Right lobe of liver (tissue), 4 donors: ENCODE data around the gene BCKDHA.

ENCODE experiments used
- CTCF ChIP-seq, 4 donors: fragments of 200-600 bp in 3 of 4; fragments of 450-650 bp in 1 of 4; IDR thresholded peaks; one replicate each; pipeline versions ENCODE4 v1.5.1 to v1.8.0; 2016 to 2022; ENCODE audit warnings: antibody characterized with exemption in 4 of 4, mild to moderate bottlenecking in 2 of 4
- POLR2A ChIP-seq: fragments of 450-650 bp; IDR thresholded peaks from one replicate; pipeline ENCODE4 v1.6.1; 2017; ENCODE audit warnings: antibody characterized with exemption, mild to moderate bottlenecking
- donor health status: DM: no; HTN: no; CAD: no.
- donor health status: DM: no; HTN: no; CAD: no.
- donor health status: DM: no; HTN: yes; CAD: no.

GRCh38 chr19:41439441-41440222 is 42.0 kb downstream of the BCKDHA start, which contains the start of gene DMAC2:
- peak; percentile 30 to 56 (median 46) for TF ChIP-seq CTCF (IDR thresholded peaks at IDR 0.05)
- peak; percentile 68 for TF ChIP-seq POLR2A
